ENCODE measurements around the gene SRPX.

- no peak for TF ChIP-seq CTCF (IDR thresholded peaks at IDR 0.05)
- no peak for TF ChIP-seq POLR2A (IDR thresholded peaks at IDR 0.05)
Observed at GRCh38 chrX:38211891-38212635, 8.6 kb downstream of the SRPX start.
